H1 (cell line): ENCODE measurements around the gene CFAP61. TPM values are rescaled to one million over a fixed set of nuclear protein-coding genes. Genes with fewer than 3 reads are reported as not detected.

ENCODE experiments used
- BRCA1 ChIP-seq: IDR thresholded peaks from 2 replicates; pipeline ENCODE4 v1.6.1; 2012; ENCODE audit warnings: low read depth, low read length, improper control_type of control experiment
- polyA plus RNA-seq, 7 experiments: library from polyadenylated mRNA; depleted of rRNA in 3 of 7; stranded (reverse) in 5 of 7; unstranded in 2 of 7; fragments of >200 nt in 5 of 7; fragments of 200-250 nt in 2 of 7; gene quantifications; 1 replicate in 5 of 7; 2 replicates in 1 of 7; 4 replicates in 1 of 7; pipeline versions ENCODE4 v1.2.1 to v1.2.3, GENCODE V29; 2011 to 2013; ENCODE audit warnings: missing spikeins in 2 of 7, mixed read lengths in 2 of 7
- total RNA-seq: library from RNA; stranded (reverse); fragmentation: NEBNext Ultra II Directional; extraction: Animal tissue kit (Norgen Biotek cat#: 25700); gene quantifications from 2 replicates; pipeline ENCODE4 v1.2.1, GENCODE V29; 2021

The CFAP61 gene
- total and polyA plus RNA-seq, 2 of the 8 experiments (the other 6 are each of a cell fraction or from before 2014, with no cell fraction given) = 0.29 to 0.61 TPM

DNA sequence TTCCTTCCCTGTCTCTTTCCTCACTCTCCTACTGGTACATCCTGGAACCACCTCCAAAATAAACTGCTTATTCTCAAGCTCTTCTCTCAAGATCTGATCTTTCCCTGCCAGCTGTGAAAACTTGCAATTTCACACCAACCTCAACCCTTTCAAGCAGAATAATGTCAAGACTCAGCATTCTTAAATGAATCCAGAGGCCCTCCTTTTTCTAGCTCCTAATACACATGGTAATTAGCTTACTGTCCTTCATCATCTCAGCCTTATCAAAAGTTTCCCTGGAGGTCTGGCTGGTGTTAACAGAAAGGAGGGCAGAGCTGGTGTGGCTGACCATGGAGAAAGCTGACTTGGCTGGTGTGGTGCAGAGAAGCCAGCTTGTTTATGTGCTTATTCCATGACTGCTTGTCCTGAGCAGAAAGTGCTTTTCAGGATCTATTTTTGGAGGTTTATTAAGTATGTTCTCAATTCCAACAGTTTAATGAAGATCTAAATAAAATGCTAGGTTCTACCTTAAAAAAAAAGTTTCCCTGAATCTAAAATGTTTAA lies 50.5 kb downstream of the CFAP61 start (continued):
- no peak for TF ChIP-seq BRCA1
